ENCODE results near the gene ENDOU.

- TF ChIP-seq CTCF (conservative IDR thresholded peaks at IDR 0.05; ENCODE audit: low read length) (no peak), EZH2phosphoT487 (IDR thresholded peaks at IDR 0.05; ENCODE audit: borderline replicate concordance) (no peak)
Measured at GRCh38 chr12:47707355-47707754, 17.9 kb downstream of the ENDOU start.
